Stimulated activated CD4-positive, alpha-beta T cell treated with anti-CD3 and anti-CD28 coated beads, Interleukin-12 subunit alpha, Interleukin-12 subunit beta, amount 100 ng/mL, for 24 hours (primary cell): ENCODE results near the gene RRP1.
A peak's percentile ranks its signal among the peaks of the same experiment; 100 is the strongest.

Experiments
- DNase-seq, 2 experiments: peaks; one replicate each; pipeline ENCODE4 v3.0.0-alpha.2; 2020; ENCODE audit warnings: low read depth in 2 of 2

The RRP1 gene

GRCh38 chr21:43775795-43776430, 13.5 kb upstream of the RRP1 start, which contains the start of gene CSTB:
TSS of gene CSTB (minus strand) at chr21:43776308. CDS start at chr21:43776269, 39 bp downstream.
- peak; percentile 53 to 76 for DNase-seq

GRCh38 chr21:43777953-43778352, 11.4 kb upstream of the RRP1 start:
- DNase-seq: no peak

GRCh38 chr21:43778469-43779335, 10.7 kb upstream of the RRP1 start:
- no peak for DNase-seq

- no peak for DNase-seq
Observed at GRCh38 chr21:43779660-43780059, 9.7 kb upstream of the RRP1 start.

GRCh38 chr21:43781846-43782245, 7.5 kb upstream of the RRP1 start:
- no peak for DNase-seq

GRCh38 chr21:43782431-43783097, 6.8 kb upstream of the RRP1 start:
- no peak for DNase-seq

- DNase-seq: no peak
Observed at GRCh38 chr21:43783098-43783700, 6.2 kb upstream of the RRP1 start.

- DNase-seq: no peak
Observed at GRCh38 chr21:43785134-43785533, 4.2 kb upstream of the RRP1 start.

- no peak for DNase-seq
Observed at GRCh38 chr21:43786300-43786806, 3.0 kb upstream of the RRP1 start.

- no peak for DNase-seq
Observed at GRCh38 chr21:43786807-43787440, 2.5 kb upstream of the RRP1 start.

GRCh38 chr21:43790010-43790524, 690 bp downstream of the RRP1 start:
- no peak for DNase-seq

- DNase-seq: no peak
Observed at GRCh38 chr21:43792406-43792805, 3.0 kb downstream of the RRP1 start.

GRCh38 chr21:43793243-43793642, 3.9 kb downstream of the RRP1 start:
- no peak for DNase-seq

- DNase-seq: no peak
Observed at GRCh38 chr21:43794311-43794710, 4.9 kb downstream of the RRP1 start.

- no peak for DNase-seq
Observed at GRCh38 chr21:43794857-43795256, 5.5 kb downstream of the RRP1 start.

- no peak for DNase-seq
Observed at GRCh38 chr21:43797415-43797814, 8.0 kb downstream of the RRP1 start.

- DNase-seq: no peak
Observed at GRCh38 chr21:43797925-43798715, 8.7 kb downstream of the RRP1 start.

- DNase-seq: no peak
Observed at GRCh38 chr21:43799301-43799840, 10.0 kb downstream of the RRP1 start.

GRCh38 chr21:43800124-43800523, 10.7 kb downstream of the RRP1 start:
- DNase-seq: no peak

GRCh38 chr21:43800566-43800965, 11.2 kb downstream of the RRP1 start:
- DNase-seq: no peak
